ENCODE data around the gene G6PD.

G6PD gene

DNA sequence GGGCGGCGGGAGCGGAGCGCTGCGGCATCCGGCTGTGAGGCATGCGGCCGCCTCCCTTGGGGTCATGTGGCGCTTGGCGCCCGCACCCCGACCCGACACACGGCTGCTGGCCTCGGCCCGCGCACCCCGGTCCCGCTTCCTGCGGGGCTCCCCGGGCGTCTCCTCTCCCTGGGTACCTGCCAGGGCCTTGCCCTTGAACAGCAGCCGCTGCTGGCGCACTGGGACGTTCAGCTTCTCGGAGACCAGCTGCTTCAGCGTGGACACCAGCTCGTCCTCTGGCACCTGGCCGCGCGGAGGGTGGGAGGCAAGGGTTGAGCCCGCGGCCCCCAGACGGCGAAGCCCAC, 60.6 kb downstream of the G6PD start:
- DNase-seq = peak in 2 of 3 experiments; percentile 54 to 62

DNA sequence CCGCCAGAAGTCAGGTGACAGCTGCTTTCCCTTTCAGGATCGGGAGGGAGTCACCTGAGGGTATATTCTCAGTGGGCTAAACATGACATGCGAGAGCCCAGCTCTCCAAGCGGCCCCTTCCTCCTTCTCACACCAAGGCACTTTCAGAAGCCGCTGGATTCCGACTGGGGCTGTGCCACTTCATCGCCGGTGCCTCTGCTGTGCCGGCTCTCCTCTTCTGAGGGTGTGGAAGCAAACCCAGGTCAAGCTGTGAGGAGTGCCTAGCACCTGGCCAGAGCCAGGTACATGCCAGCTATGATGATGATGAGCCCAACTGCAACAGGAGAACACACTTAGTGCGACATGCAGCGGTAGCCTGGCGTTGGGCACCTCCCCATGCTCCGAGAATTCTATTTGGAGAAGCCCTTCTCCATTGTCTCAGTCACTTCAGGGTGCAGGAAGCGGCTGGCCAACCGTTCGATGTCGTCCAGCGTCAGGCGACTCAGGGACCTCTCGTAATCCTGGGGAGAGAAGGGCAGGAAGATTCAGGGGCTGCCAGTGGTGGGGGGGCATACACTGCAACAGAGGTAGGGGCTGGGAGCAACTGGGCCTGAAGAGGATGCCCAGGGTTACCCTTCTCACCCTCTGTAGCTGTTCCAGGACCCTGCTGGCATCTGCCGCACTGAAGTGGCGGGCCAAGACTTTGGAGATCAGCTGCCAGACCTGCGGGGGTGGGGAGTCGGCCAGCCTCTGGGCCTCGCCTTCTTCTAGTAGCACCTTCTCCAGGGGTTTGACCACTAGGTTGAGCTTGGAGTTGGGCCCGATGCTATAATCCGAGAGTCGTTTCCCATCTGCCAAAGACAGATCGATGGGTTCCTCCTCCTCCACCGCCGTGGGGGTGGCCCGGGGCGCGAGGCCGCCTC, 61.2 kb downstream of the G6PD start:
- peak in 2 of 3 experiments; percentile 41 to 60 for DNase-seq

DNA sequence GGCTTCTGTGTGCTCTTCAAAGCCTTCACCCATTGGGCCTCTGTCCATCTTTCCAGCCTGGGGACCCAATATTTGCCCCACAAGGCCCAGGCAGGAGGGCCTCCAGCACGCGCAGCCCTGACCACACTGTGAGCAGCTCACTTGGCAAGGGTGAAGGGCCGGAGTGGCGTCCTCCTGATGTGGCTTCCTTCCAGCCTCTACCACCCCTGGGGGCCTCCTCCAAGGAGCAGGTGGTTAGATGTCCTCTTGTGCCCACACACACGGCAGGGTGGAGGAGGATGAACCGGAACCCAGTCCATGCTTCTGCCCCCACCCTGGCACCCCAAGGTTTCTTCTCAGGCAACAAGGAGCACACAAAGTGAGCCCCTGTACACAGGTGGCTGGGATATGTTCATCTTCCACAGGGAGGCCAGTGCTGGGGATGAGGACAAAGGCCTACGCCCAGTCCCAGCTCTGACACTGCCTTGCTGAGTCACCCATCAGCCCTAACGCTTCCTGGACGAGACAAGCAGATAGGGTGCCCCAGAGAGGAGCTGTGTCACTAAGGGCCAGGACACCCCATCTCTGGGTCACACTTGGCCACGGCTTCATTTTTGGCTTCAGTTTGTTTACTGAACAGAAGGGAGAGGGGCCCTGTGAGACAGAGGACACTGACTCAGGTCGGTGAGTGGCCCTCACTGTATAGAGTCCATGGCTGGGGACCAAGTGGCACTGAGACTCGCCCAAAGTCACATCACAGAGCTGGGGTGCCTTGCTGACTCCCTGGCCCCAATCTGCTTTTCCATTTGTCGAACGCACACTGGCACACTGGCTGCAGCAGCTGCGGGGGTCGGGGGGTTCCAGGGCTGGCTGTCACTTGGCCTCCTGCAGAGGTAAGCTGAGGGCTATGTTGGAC, 62.1 kb downstream of the G6PD start:
- DNase-seq = no peak

DNA sequence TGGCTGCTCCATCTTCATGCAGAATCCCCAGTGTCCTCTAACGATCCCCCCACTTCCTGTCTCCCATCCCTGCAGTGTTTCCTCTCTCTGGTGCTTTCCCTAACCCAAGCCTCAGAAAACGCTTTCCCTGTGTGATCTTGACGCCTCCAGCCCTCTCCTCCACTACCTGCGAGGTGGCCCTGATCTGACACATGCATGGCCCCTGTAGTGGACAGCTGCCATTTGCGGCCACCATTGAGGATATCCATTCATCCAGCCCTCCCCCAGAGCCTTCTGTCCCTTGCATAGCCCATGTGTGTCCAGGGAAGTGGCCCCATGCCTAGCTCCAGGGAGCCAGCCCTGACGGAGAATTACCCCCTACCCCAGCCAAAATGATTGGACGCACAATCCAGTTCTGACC, 63.3 kb downstream of the G6PD start:
- no peak for DNase-seq

DNA sequence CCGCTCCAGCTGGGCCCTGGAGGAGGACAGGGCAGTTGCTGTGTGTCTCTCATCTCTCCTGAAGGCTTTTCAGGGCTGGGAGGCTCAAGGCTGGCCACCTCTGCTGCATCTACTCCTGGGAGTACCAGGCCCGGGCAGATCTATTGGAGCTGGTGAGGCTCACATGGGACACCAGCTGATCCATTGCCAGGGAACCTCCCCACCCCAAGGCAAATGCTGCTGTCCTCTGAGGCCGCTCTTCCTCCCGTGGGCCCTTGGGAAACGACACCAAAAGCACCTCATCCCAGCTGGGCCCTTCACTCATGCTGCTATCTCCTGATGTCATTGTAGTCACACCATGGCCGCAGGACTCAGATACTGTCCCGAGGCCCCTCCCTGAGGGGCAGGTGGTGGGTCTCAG, 63.9 kb downstream of the G6PD start:
- no peak for DNase-seq

DNA sequence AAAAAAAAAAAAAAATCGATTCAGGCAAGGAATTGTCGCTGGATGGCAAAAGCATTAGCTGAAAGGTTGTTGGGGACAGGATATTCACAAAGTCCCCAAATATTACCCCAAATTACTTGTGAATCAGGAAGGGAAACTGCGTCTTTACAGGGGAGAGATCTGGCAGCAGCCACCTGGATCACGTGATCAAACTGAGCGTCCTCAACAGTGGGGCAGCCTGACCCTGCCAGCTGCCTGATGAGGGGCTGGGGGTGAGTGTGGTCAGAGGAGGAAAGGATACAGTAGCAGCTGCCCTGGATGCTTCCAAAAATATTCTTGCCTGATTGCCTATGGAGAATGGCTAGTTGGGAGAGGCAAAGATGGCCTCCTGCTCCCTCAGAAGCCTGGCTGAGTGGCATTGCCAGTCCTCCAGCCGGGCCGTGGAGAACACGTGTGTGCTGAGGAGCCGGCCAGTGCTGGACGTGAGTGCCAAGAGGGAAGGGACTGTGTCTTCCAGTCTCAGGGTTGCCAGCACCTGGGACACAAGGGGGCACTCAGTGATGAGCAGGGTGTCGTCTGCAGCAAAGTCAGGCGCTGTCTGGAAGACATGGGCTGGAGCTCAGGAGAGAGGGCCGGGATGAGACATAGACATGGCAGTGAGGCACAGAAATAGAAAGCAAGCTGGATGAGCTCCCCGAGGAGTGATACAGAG, 64.6 kb downstream of the G6PD start:
- peak in 1 of 3 experiments; percentile 61 for DNase-seq
